ENCODE data around the gene CAMTA1. TPM values are rescaled to one million over a fixed set of nuclear protein-coding genes. Genes with fewer than 3 reads are reported as not detected.

The CAMTA1 gene
- total RNA-seq, 2 donors from 2014 or later = 100 to 102 TPM

- intact Hi-C loops (cut with DNase I) = loop anchor here (5.0 kb wide), 1 partner anchor 44 kb away; no protein-coding TSS in a partner anchor
- Histone ChIP-seq H3K9me3 (no peaks in the 10 kb centered on the region), H3K4me3 (no peak overlapping the region), H3K27me3 (replicated peaks; ENCODE audit: insufficient read depth) (peaks cover 2% of the 10 kb centered on the region), H3K27ac (no peak overlapping the region), H3K36me3 (no peaks in the 10 kb centered on the region), H3K4me1 (replicated peaks) (no peaks in the 10 kb centered on the region)
- DNase-seq (ENCODE audit: low spot score) = no peak
- TF ChIP-seq CTCF (IDR thresholded peaks at IDR 0.05) = no peak
- no peak for TF ChIP-seq POLR2AphosphoS5 (IDR thresholded peaks at IDR 0.05)
- TF ChIP-seq POLR2A (IDR thresholded peaks at IDR 0.05) = no peak
- WGBS = 69% methylated on average over 6 of the region's 6 CpGs
Observed at GRCh38 chr1:7171574-7171973, 386.3 kb downstream of the CAMTA1 start.

DNA sequence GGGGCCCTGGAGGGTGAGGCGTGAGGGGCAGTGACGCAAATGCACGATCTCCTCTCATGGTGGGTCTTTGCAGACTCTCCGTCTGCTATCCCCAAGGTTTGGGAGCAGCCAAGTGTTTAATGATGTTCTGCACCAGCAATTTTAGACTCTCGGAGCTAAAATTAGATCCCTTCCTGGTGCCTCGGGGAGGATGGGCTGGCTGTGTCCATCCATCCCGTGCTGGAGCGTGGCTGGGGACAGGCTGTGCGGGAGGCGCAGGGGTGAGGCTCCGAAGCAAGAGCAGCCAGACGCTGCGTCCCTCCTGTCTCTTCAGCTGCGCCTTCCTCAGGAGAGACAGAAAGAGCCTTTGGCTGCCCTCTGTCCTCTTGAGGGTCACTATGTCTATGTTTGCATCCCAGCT, 387.6 kb downstream of the CAMTA1 start:
- Histone ChIP-seq H3K27me3 (replicated peaks; ENCODE audit: insufficient read depth) (peaks cover 2% of the 10 kb centered on the region), H3K36me3 (no peaks in the 10 kb centered on the region), H3K27ac (no peak overlapping the region), H3K9me3 (no peaks in the 10 kb centered on the region), H3K4me3 (no peak overlapping the region), H3K4me1 (replicated peaks) (no peaks in the 10 kb centered on the region)
- intact Hi-C loops (cut with DNase I) = loop anchor here (5.0 kb wide), 1 partner anchor 46 kb away; no protein-coding TSS in a partner anchor
- peak; percentile 10 for TF ChIP-seq POLR2AphosphoS5 (IDR thresholded peaks at IDR 0.05)
- no peak for TF ChIP-seq POLR2A (IDR thresholded peaks at IDR 0.05)
- WGBS = 30% methylated on average over 14 of the region's 14 CpGs
- no peak for DNase-seq (ENCODE audit: low spot score)

GRCh38 chr1:7174561-7174960, 389.3 kb downstream of the CAMTA1 start:
- TF ChIP-seq POLR2A (IDR thresholded peaks at IDR 0.05) (no peak), POLR2AphosphoS5 (IDR thresholded peaks at IDR 0.05) (no peak), CTCF (IDR thresholded peaks at IDR 0.05) (no peak)
- no peaks in the 10 kb centered on the region for H3K36me3 ChIP-seq
- H3K27me3 ChIP-seq (replicated peaks; ENCODE audit: insufficient read depth) = peaks cover 2% of the 10 kb centered on the region
- H3K27ac ChIP-seq = no peak overlapping the region
- H3K9me3 ChIP-seq = no peaks in the 10 kb centered on the region
- no peaks in the 10 kb centered on the region for H3K4me1 ChIP-seq (replicated peaks)
- DNase-seq (ENCODE audit: low spot score) = no peak
- H3K4me3 ChIP-seq = no peak overlapping the region
- WGBS = 84% methylated on average over 12 of the region's 12 CpGs
- intact Hi-C loops (cut with DNase I) = loop anchor here (5.0 kb wide), 1 partner anchor 47 kb away; no protein-coding TSS in a partner anchor

DNA sequence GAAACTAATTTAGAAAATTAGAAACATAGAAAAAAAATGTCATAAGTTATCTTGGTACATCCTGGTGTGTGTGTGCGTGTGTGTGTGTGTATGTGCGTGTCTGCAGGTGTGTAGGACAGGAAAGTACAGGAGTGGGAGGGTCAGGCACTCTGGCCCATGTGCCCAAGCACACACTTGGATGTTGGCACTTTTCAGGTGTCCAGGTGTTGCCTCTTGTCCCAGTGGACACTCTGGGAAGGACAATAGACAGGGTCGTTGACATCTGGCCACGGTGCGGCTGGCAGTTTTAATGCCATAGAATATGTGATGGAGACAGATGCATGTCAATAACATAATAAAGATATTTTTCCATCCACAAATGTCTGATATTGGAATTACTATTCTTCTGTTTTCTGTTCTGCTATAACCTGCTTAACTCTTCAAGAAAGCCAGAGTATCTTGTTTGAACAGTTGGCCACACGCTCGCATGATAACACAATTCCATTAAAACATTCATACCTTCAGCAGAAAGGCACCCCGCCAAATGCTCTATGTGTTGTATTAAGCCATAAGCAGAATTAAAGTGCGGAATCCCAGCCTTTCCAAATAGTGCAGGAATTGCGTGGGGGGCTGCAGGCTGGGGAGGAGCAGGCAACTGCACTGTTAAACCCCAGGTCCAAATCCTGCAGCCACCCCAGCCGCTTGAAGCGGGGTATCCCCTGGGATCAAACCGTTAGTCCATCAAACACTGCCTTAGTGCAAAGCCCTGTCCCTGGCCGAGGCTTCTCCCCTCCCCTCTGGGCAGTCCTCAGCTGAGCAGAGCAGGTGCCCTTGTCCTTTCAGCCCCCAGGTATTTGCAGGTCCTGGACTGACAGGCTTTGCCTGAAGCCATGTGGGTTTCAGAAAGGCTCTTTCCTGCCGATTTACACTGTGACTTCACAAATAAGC, 390.0 kb downstream of the CAMTA1 start:
- 75% methylated on average over 15 of the region's 15 CpGs for WGBS

More for the DNA sequence above, 390.0 kb downstream of the CAMTA1 start:
- Histone ChIP-seq H3K4me1 (replicated peaks) (no peaks in the 10 kb centered on the region), H3K36me3 (no peaks in the 10 kb centered on the region), H3K9me3 (no peaks in the 10 kb centered on the region), H3K27me3 (replicated peaks; ENCODE audit: insufficient read depth) (peaks cover 2% of the 10 kb centered on the region), H3K27ac (no peak overlapping the region), H3K4me3 (no peak overlapping the region)
- no peak for TF ChIP-seq CTCF (IDR thresholded peaks at IDR 0.05)
- no peak for TF ChIP-seq POLR2AphosphoS5 (IDR thresholded peaks at IDR 0.05)
- no peak for TF ChIP-seq POLR2A (IDR thresholded peaks at IDR 0.05)
- no peak for DNase-seq (ENCODE audit: low spot score)
- intact Hi-C loops (cut with DNase I) = loop anchor here (5.0 kb wide), 1 partner anchor 48 kb away; no protein-coding TSS in a partner anchor

All from prostate gland (tissue), 2 donors.